HG03039 (cell line): ENCODE data around the gene CCNL2.

Source experiments
- ATAC-seq: cut with Tn5 transposase; IDR thresholded peaks from one replicate; pipeline ENCODE4 v1.9.1; 2021; ENCODE audit warnings: mild to moderate bottlenecking, moderate library complexity; ENCODE audit not compliant: unreplicated experiment

CCNL2 gene

GRCh38 chr1:1345384-1345783, 53.8 kb downstream of the CCNL2 start:
- no peak for ATAC-seq

- ATAC-seq: no peak
These were observed 54.3 kb downstream of the CCNL2 start for GRCh38 chr1:1344655-1345361.

- ATAC-seq: no peak
These were observed 55.2 kb downstream of the CCNL2 start for GRCh38 chr1:1343811-1344421.

DNA sequence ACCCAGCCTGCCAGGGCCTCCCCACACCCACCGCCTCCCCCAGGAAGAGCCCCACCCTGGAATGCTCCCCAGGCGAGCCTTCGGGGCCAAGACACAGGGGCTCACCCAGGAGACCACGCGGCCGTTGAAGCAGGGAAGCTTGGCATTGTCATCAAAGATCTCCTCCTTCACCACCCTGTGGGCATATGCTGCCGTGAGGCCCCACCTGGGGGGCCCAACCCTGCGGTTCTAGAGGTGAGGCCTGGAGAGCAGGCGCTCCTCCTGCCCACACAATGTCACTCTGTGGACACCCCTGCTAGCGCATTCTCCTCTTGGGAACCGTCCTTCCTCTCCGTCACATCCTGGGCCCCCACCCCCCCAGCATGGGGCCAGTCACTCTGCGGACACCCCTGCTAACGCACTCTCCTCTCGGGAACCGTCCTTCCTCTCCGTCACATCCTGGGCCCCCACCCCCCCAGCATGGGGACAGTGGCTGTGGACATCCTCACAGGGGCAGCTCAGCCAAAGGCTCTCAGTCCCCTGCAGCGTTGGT, 56.5 kb downstream of the CCNL2 start:
- no peak for ATAC-seq

- no peak for ATAC-seq
These were observed 57.0 kb downstream of the CCNL2 start for GRCh38 chr1:1342061-1342562.

DNA sequence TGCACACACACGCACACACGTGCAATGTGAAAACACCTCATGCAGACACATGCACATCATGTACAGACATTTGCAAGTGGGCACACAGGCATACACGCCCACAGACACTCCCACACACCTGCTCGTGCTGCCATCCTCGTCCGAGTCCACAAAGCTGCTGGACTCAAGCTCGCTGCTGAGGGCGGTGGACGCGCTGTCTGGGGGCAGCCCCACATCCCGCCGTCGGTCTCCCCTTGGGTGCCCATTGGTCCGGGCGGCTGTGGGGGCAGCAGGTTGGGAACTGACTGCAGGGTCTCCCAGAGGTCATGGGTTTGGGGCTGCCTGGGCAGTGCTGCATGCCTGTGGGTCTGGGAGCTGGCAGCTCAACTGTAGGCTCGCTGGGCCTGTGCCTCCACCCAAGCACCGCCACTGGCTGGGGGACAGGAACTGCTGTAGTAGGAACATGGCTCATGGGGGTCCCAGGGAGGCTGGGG, 57.5 kb downstream of the CCNL2 start:
- no peak for ATAC-seq

DNA sequence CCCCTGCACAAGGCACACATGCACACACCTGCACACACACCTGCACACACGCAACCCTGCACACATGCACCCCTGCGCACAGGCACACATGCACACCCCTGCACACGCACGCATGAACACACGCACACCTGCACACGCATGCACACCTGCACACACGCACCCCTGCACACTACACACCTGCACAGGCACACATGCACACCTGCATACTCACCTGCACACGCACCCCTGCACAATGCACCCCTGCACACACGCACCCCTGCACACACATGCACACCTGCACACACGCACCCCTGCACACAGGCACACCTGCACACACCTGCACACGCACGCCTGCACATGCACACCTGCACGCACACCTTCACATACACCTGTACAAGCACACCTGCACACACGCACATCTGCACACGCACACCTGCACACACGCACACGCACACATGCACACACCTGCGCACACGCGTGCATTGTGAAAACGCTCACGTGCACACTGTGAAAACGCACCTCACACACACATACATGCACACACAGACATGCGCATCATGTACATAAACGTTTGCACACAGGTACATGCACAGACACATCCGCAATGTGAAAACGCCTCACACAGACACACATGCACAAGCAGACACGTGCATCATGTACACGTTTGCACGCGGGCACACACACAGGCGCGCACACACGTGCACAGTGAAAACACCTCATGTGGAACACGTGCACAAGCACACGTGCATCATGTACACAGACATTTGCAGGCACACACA, 58.2 kb downstream of the CCNL2 start:
- no peak for ATAC-seq

GRCh38 chr1:1340185-1340584, 59.0 kb downstream of the CCNL2 start:
- ATAC-seq: no peak

GRCh38 chr1:1338278-1338677, 60.9 kb downstream of the CCNL2 start:
- ATAC-seq: no peak

DNA sequence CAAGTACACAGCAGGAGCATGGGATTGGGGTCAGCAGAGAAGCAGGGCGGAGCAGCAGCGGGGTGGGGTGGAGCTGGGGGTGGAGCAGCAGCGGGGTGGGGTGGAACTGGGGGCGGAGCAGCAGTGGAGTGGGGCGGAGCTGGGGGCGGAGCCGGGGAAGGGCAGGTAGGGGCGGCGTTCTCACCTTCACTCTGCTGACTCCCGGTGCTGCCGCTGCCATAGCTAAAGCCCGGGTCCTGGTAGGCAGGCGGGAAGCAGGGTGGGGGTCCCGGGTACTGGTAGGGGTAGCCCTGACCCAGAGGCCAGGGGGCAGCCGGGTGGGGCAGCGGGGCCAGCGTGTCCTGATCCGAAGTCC, 61.4 kb downstream of the CCNL2 start:
- ATAC-seq: no peak

DNA sequence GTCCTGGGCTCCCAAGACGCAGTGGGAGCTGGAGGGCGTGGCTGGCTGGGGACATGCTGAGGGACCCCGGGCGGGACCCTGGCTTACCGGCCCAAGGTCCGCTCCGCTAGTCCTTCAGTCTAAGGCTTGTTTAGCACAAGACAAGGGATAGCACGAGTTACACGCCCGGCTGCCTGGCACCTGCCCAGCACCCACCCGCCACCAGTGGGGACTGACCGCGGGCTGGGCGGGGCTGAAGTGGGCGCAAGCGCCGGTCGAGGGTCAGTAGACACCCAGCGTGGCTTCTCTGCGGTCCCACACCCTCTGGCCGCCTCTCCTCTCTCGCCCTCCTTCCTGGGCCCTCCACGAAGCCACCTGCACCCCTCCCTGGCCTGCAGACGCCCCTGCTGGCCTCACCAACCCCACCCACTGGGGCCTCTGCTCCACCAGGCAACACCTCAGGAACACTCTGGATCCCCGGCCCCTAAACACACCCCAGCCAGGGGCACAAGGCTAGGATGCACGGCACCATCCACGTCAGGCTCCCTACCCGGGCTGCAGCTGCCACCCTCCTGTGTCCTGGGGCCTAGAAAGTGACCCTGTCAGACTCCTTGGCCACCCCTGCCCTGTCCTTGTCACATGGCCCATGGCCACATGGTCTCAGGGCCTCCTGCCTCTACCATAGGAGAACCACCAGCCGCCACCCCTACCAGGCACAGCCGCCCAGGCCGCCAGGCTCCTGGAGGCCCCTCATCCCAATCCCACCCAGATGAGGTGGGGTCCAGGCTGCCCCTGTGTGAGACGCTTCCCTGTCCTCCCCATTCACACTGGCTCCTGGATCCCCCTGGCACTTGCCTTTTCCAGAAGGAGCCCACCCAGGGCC, 62.0 kb downstream of the CCNL2 start:
- ATAC-seq: no peak

DNA sequence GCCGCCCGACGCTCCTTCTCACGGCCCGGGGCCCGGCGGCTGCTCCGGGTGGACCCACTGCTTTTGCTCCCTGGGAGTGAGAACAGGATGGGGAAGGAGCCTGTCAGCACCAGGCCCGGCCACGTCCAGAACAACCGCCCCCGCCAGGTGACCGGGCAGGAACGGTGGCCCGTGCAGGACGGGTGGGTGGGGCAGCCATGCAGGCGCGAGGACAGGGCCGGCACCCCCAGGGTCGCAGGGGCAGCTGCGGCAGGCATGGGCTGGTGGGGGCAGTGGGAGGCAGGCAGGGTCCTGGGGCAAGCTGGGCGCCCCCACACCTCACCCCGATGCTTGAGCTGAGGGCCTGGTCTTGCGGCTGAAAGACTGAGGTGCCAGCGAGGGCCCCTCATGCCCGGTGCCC, 62.7 kb downstream of the CCNL2 start:
- ATAC-seq: no peak

GRCh38 chr1:1335792-1336248, 63.3 kb downstream of the CCNL2 start:
- no peak for ATAC-seq
